Thoracic aorta (tissue), 2 donors: ENCODE measurements around the gene SKAP1. TPM values are rescaled to one million over a fixed set of nuclear protein-coding genes. Genes with fewer than 3 reads are reported as not detected.
"Not testable (repeated sequence)": the region's sequence is repeated elsewhere in the genome, so short reads cannot be mapped to it uniquely, and the experiment has no call there.

Experiments used
- ATAC-seq: fragments of 150-250 bp; one replicate; pipeline ENCODE4 v1.8.0; 2017; ENCODE audit warnings: low read depth; ENCODE audit not compliant: insufficient number of reproducible peaks, low FRiP score
- DNase-seq: peaks from one replicate; pipeline ENCODE4 v3.0.0-alpha.2; 2020; ENCODE audit warnings: low spot score
- H3K27ac ChIP-seq, 2 donors: fragments of 200-600 bp; sonication (generic); 1 replicate in 1 of 2; 2 replicates in 1 of 2; pipeline ENCODE4 v1.5.1; 2016; ENCODE audit warnings: mild to moderate bottlenecking in 2 of 2, moderate library complexity in 2 of 2
- H3K27me3 ChIP-seq: fragments of 200-600 bp; sonication (generic); replicated peaks from 2 replicates; pipeline ENCODE4 v1.6.0; 2016; ENCODE audit warnings: mild to moderate bottlenecking; ENCODE audit not compliant: insufficient read depth
- H3K36me3 ChIP-seq: fragments of 200-600 bp; sonication (generic); one replicate; pipeline ENCODE4 v1.5.1; 2016
- H3K4me1 ChIP-seq, 2 donors: fragments of 200-600 bp; sonication (generic); 1 replicate in 1 of 2; 2 replicates in 1 of 2; pipeline versions ENCODE4 v1.5.1 to v1.6.0; 2016; ENCODE audit warnings: low read depth in 2 of 2, mild to moderate bottlenecking in 1 of 2; ENCODE audit not compliant: control insufficient read depth in 1 of 2
- H3K4me3 ChIP-seq: fragments of 200-600 bp; sonication (generic); 2 replicates; pipeline ENCODE4 v1.5.1; 2016; ENCODE audit warnings: mild to moderate bottlenecking
- H3K9me3 ChIP-seq: fragments of 200-600 bp; sonication (generic); 2 replicates; pipeline ENCODE4 v1.5.1; 2016
- total RNA-seq, 2 donors: library from RNA; depleted of rRNA; stranded (reverse); fragments of >200 nt; gene quantifications; one replicate each; pipeline versions ENCODE4 v1.1.0 to v1.2.3, GENCODE V29; 2016
- TF ChIP-seq, protein P1 (sequence below): fragments of 200-600 bp; sonication (generic); IDR thresholded peaks from one replicate; pipeline ENCODE4 v1.5.1; 2019; ENCODE audit warnings: antibody characterized with exemption

The SKAP1 gene
- total RNA-seq, 2 donors from 2014 or later = 2.6 TPM; not detected in 1

- Histone ChIP-seq H3K4me1 (no peaks in the 10 kb centered on the region), H3K4me3 (no peak overlapping the region), H3K27ac (no peak overlapping the region), H3K27me3 (no peaks in the 10 kb centered on the region), H3K36me3 (no peaks in the 10 kb centered on the region), H3K9me3 (no peaks in the 10 kb centered on the region)
- DNase-seq (no peak), ATAC-seq (no peak)
- TF ChIP-seq, protein P1, sequence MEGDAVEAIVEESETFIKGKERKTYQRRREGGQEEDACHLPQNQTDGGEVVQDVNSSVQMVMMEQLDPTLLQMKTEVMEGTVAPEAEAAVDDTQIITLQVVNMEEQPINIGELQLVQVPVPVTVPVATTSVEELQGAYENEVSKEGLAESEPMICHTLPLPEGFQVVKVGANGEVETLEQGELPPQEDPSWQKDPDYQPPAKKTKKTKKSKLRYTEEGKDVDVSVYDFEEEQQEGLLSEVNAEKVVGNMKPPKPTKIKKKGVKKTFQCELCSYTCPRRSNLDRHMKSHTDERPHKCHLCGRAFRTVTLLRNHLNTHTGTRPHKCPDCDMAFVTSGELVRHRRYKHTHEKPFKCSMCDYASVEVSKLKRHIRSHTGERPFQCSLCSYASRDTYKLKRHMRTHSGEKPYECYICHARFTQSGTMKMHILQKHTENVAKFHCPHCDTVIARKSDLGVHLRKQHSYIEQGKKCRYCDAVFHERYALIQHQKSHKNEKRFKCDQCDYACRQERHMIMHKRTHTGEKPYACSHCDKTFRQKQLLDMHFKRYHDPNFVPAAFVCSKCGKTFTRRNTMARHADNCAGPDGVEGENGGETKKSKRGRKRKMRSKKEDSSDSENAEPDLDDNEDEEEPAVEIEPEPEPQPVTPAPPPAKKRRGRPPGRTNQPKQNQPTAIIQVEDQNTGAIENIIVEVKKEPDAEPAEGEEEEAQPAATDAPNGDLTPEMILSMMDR = no peak
Observed at GRCh38 chr17:48412841-48413240, 17.2 kb downstream of the SKAP1 start.

DNA sequence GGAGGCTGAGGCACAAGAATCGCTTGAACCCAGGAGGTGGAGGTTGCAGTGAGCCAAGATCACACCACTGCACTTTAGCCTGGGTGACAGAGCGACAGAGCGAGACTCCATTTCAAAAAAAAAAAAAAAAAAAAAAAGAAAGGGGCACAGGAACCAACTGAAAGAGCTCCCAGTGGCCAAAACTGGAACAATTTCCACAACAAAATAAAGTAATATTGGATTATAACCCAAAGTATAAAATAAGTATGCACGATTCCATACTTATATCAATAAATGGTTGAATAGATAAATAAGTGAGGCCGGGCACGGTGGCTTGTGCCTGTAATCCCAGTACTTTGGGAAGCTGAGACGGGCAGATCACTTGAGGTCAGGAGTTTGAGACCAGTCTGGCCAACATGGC is 19.2 kb downstream of the SKAP1 start:
- not testable (repeated sequence) for H3K9me3 ChIP-seq, H3K4me1 ChIP-seq, ATAC-seq, H3K36me3 ChIP-seq, H3K27ac ChIP-seq, H3K27me3 ChIP-seq, DNase-seq, H3K4me3 ChIP-seq

- H3K4me3 ChIP-seq = no peak overlapping the region
- TF ChIP-seq, protein P1 = no peak
- H3K4me1 ChIP-seq = no peaks in the 10 kb centered on the region
- DNase-seq (no peak), ATAC-seq (no peak)
- no peaks in the 10 kb centered on the region for H3K36me3 ChIP-seq
- H3K27ac ChIP-seq = no peak overlapping the region
- no peaks in the 10 kb centered on the region for H3K9me3 ChIP-seq
- H3K27me3 ChIP-seq = no peaks in the 10 kb centered on the region
Observed at GRCh38 chr17:48409607-48410006, 20.4 kb downstream of the SKAP1 start.

DNA sequence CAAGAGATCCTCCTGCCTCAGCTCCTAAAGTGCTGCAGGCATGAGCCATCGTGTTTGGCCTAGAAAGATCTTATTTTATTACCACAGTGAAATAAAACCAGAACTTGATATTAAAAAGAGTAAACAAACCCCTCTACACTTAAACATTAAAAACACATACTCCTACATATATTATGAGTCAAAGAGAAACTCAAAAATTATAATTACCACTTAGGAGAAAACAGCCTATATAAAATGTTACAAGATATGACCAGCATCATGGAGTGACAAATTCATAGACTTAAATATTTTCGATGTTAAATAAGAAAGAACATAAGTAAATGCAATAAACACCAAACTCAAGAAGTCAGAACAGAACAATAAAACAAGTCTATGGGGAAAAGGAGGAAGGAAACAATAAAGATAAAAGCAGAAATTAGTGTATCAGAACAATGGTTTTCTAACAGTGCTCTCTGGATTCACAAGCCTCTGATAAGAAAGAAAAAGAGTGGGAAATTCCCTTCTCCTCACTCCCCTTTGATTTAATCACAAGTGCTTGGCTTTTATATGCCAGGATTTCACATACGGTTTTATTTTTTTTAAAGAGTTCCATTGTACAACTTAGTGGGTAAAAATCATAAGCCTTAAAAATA is 23.0 kb downstream of the SKAP1 start:
- no peaks in the 10 kb centered on the region for H3K36me3 ChIP-seq
- TF ChIP-seq, protein P1 = no peak
- no peak overlapping the region for H3K27ac ChIP-seq
- H3K4me3 ChIP-seq = no peak overlapping the region
- H3K9me3 ChIP-seq = no peaks in the 10 kb centered on the region
- no peak for DNase-seq
- ATAC-seq = no peak
- no peaks in the 10 kb centered on the region for H3K4me1 ChIP-seq
- H3K27me3 ChIP-seq = no peaks in the 10 kb centered on the region

DNA sequence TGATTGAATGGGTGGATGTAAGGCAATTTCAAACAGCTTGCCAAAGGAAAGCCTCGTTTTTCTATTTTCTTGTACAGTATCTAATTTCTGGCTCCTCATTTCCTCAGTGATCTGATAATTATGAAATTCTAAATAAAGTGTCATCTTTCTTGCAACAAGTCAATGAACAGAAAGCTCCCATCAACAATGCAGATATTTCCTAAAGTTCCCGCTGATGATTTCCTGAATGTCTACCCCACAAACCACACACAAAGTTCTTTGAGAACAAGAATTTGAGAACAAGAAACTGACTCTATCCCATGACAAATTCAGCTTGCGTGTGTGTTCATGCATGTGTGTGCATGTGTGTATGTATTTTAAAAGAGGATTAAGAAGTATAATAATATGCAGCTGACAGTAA is 35.2 kb downstream of the SKAP1 start:
- H3K27ac ChIP-seq = no peak overlapping the region
- ATAC-seq (no peak), DNase-seq (no peak)
- H3K36me3 ChIP-seq = no peaks in the 10 kb centered on the region
- peaks cover 15 to 21% of the 10 kb centered on the region in 2 donors for H3K4me1 ChIP-seq
- no peak overlapping the region for H3K4me3 ChIP-seq
- no peaks in the 10 kb centered on the region for H3K9me3 ChIP-seq
- TF ChIP-seq, protein P1 = no peak
- no peaks in the 10 kb centered on the region for H3K27me3 ChIP-seq

GRCh38 chr17:48393283-48393682 is 36.7 kb downstream of the SKAP1 start:
- H3K27ac ChIP-seq = peak overlapping the region; percentile 51 to 65

More at GRCh38 chr17:48393283-48393682, 36.7 kb downstream of the SKAP1 start:
- DNase-seq = no peak
- ATAC-seq = no peak
- H3K36me3 ChIP-seq = no peaks in the 10 kb centered on the region
- TF ChIP-seq, protein P1 = no peak
- H3K9me3 ChIP-seq = no peaks in the 10 kb centered on the region
- peak overlapping the region; percentile 49 for H3K4me3 ChIP-seq
- H3K4me1 ChIP-seq = peaks cover 15 to 21% of the 10 kb centered on the region in 2 donors
- H3K27me3 ChIP-seq = no peaks in the 10 kb centered on the region
